ENCODE results near the gene VOPP1. TPM values are rescaled to one million over a fixed set of nuclear protein-coding genes. Genes with fewer than 3 reads are reported as not detected.

Gene VOPP1
- total and polyA plus RNA-seq, 2 donors (not counting 3 experiments of a cell fraction or from before 2014, with no cell fraction given) = 85.6 to 154 TPM

DNA sequence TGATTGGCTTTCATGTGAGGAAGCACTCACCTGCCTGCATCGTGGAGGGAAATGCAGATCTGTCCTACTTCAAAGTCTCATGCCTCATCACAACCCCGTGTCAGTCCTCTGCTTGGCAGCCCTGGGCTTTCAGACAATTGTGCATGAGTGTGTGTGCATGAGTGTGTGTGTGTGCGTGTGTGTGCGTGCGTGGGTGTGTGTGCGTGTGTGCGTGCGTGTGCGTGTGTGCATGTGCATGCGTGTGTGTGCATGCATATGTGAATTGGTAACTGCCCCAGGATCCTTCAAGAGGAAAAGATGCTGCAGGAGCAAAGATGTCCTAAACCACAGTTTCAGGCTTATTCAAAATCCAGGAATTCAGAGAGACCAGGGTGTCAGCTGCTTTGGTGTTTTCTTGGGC is 135.8 kb downstream of the VOPP1 start:
- no peaks in the 10 kb centered on the region for H3K27me3 ChIP-seq (ENCODE audit: control insufficient read depth in 2 of 2, insufficient read depth in 2 of 2, low read length in 2 of 2)
- H2AFZ ChIP-seq (ENCODE audit: low read depth, low read length) = no peak overlapping the region
- H3K79me2 ChIP-seq (ENCODE audit: control insufficient read depth, insufficient read depth, low read length) = no peaks in the 10 kb centered on the region
- DNase-seq (ENCODE audit: low read depth, low spot score) (no peak), FAIRE-seq (no peak)
- BruUV-seq (replicated peaks) = no TSS peak
- peaks cover 7% of the 10 kb centered on the region for H3K4me1 ChIP-seq (ENCODE audit: control insufficient read depth, extremely low read depth, insufficient read depth, low read length)
- no peak overlapping the region for H3K9ac ChIP-seq (replicated peaks; ENCODE audit: extremely low read depth, insufficient read depth, low read length)
- intact Hi-C loops (cut with micrococcal nuclease) = no loop called here
- no peaks in the 10 kb centered on the region for H4K20me1 ChIP-seq (replicated peaks; ENCODE audit: control insufficient read depth, extremely low read depth, insufficient read depth, low read length)
- H3K9me3 ChIP-seq (replicated peaks; ENCODE audit: control insufficient read depth, insufficient read depth, low read length) = no peaks in the 10 kb centered on the region
- H3K4me2 ChIP-seq (ENCODE audit: insufficient read depth, low read length) = no peak overlapping the region
- dilution Hi-C loops (cut with MboI; ENCODE audit: extremely low pct_ligation_motif_present, low sequenced_read_pairs) = no loop called here
- H3K9me1 ChIP-seq (replicated peaks; ENCODE audit: control insufficient read depth, extremely low read depth, insufficient read depth, low read length) = no peaks in the 10 kb centered on the region
- no peaks in the 10 kb centered on the region for H3K36me3 ChIP-seq (ENCODE audit: control insufficient read depth in 2 of 2, extremely low read depth in 1 of 2, insufficient read depth in 2 of 2, low read length in 2 of 2)
- ChIA-PET POLR2A (no interaction called here), CTCF (no interaction called here)
- no peak overlapping the region for H3K27ac ChIP-seq (ENCODE audit: insufficient read depth, low read depth, low read length)
- TF ChIP-seq JUN (IDR thresholded peaks at IDR 0.05; ENCODE audit: borderline replicate concordance, insufficient read depth, insufficient read length, low read depth) = no peak
- TF ChIP-seq POLR2AphosphoS5 (IDR thresholded peaks at IDR 0.05; ENCODE audit: insufficient read depth, low read depth, low read length) = no peak
- no peak for TF ChIP-seq MYC (IDR thresholded peaks at IDR 0.05; ENCODE audit: low read depth, low read length)
- TF ChIP-seq, protein P1, sequence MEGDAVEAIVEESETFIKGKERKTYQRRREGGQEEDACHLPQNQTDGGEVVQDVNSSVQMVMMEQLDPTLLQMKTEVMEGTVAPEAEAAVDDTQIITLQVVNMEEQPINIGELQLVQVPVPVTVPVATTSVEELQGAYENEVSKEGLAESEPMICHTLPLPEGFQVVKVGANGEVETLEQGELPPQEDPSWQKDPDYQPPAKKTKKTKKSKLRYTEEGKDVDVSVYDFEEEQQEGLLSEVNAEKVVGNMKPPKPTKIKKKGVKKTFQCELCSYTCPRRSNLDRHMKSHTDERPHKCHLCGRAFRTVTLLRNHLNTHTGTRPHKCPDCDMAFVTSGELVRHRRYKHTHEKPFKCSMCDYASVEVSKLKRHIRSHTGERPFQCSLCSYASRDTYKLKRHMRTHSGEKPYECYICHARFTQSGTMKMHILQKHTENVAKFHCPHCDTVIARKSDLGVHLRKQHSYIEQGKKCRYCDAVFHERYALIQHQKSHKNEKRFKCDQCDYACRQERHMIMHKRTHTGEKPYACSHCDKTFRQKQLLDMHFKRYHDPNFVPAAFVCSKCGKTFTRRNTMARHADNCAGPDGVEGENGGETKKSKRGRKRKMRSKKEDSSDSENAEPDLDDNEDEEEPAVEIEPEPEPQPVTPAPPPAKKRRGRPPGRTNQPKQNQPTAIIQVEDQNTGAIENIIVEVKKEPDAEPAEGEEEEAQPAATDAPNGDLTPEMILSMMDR (IDR thresholded peaks at IDR 0.05; ENCODE audit: extremely low read depth in 1 of 2, insufficient read depth in 1 of 2, low read depth in 1 of 2, low read length in 2 of 2) = no peak
- TF ChIP-seq GATA2 (IDR thresholded peaks at IDR 0.05; ENCODE audit: insufficient read depth, insufficient read length, low read depth, low read length) = no peak
- no peak for TF ChIP-seq EZH2 (IDR thresholded peaks at IDR 0.05; ENCODE audit: borderline replicate concordance, low read depth, low read length, severe bottlenecking)
- TF ChIP-seq, protein P2, sequence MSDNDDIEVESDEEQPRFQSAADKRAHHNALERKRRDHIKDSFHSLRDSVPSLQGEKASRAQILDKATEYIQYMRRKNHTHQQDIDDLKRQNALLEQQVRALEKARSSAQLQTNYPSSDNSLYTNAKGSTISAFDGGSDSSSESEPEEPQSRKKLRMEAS (IDR thresholded peaks at IDR 0.05; ENCODE audit: insufficient read depth, insufficient read length) = no peak
- no peak for TF ChIP-seq FOS (IDR thresholded peaks at IDR 0.05; ENCODE audit: borderline replicate concordance, insufficient read depth, low read length)
- TF ChIP-seq POLR2A (IDR thresholded peaks at IDR 0.05; ENCODE audit: low read depth, low read length) = no peak
- no peak overlapping the region for H3K4me3 ChIP-seq (replicated peaks in 1 of 3; ENCODE audit: insufficient read depth in 1 of 3, low read depth in 1 of 3, low read length in 3 of 3)
